ENCODE results near the gene GANC.

DNA sequence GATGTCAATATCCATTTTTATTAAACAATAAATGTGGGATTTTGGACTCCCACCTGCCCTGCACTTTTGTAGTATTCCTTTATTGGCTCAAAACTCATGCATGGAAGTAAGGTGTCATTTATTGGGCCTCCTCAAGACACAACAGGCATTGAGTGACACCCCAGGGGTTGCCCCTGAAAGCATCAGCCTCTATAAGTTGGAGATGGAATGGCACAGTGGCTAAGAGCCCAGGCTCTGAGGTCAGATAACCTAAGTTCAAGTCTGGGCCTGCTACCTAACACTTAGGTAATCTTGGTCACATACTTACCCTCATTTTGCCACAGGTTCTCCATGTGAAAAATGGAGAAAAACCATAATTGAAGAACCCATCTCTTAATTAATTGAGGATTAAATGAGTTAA, 90.9 kb downstream of the GANC start:
- TF ChIP-seq CTCF (IDR thresholded peaks at IDR 0.05) (no peak), EP300 (IDR thresholded peaks at IDR 0.05) (no peak)
